Fibroblast of the aortic adventitia (primary cell): ENCODE results near the gene DNAJC16. TPM values are rescaled to one million over a fixed set of nuclear protein-coding genes. Genes with fewer than 3 reads are reported as not detected.

Experiments
- DNase-seq: peaks from one replicate; pipeline ENCODE4 v3.0.0-alpha.2; 2010; ENCODE audit warnings: low read depth
- H3K4me3 ChIP-seq: 2 replicates; pipeline ENCODE4 v1.5.1; 2011; ENCODE audit warnings: low read depth, mild to moderate bottlenecking, control low read depth, low read length, moderate library complexity
- CTCF ChIP-seq: IDR thresholded peaks from 2 replicates; pipeline ENCODE4 v1.5.1; 2011; ENCODE audit warnings: mild to moderate bottlenecking, low read length, control low read depth, inconsistent platforms; ENCODE audit not compliant: insufficient read depth
- small RNA-seq: library from RNA; depleted of rRNA; stranded (forward); fragments of <200 nt; gene quantifications from one replicate; pipeline ENCODE3, GENCODE V24; 2012
- total RNA-seq: library from RNA; depleted of rRNA; stranded (reverse); fragments of >200 nt; gene quantifications from 2 replicates; pipeline ENCODE4 v1.2.3, GENCODE V29; 2012; ENCODE audit warnings: low replicate concordance

The DNAJC16 gene
- total RNA-seq, 1 donor, result 20.0 TPM

- TF ChIP-seq CTCF, result no peak
- no peak overlapping the region for H3K4me3 ChIP-seq
- DNase-seq, result no peak
Observed at GRCh38 chr1:15625056-15625917, 98.6 kb downstream of the DNAJC16 start.

Small RNAs within 50 kb of the gene (small RNA-seq; reads per million reads assigned to genes)
- gene CD24P1 (not detected), gene RNU7-179P (not detected), gene SCARNA21B (1.3 reads per million, percentile 47 among the genes with 10 or more reads in this experiment)

Other genes with a start within 250 kb of the DNAJC16 start
- 11.1 and 28.1 TPM in 2 replicates for gene EFHD2, start 117.0 kb upstream of the DNAJC16 start, total RNA-seq
- not detected in 2 replicates for gene CTRC, start 88.4 kb upstream of the DNAJC16 start, total RNA-seq
- gene CELA2A, start 70.1 kb upstream of the DNAJC16 start, total RNA-seq, result not detected in 2 replicates
- not detected in 2 replicates for gene CELA2B, start 50.7 kb upstream of the DNAJC16 start, total RNA-seq
- gene CASP9, start 2.6 kb upstream of the DNAJC16 start, total RNA-seq, result 5.2 and 7.1 TPM in 2 replicates
- 0.16 and 1.4 TPM in 2 replicates for gene AGMAT, start 58.2 kb downstream of the DNAJC16 start, total RNA-seq
- gene DDI2, start 90.6 kb downstream of the DNAJC16 start, total RNA-seq, result 14.0 and 26.0 TPM in 2 replicates
- 19.3 and 76.5 TPM in 2 replicates for gene PLEKHM2, start 157.5 kb downstream of the DNAJC16 start, total RNA-seq
- gene SLC25A34, start 209.4 kb downstream of the DNAJC16 start, total RNA-seq, result 0.54 and 0.65 TPM in 2 replicates
- gene TMEM82, start 215.7 kb downstream of the DNAJC16 start, total RNA-seq, result not detected in 2 replicates
- gene FBLIM1, start 231.9 kb downstream of the DNAJC16 start, total RNA-seq, result 41.0 and 114 TPM in 2 replicates